Measurements from ENCODE around the gene INPP4B. TPM values are rescaled to one million over a fixed set of nuclear protein-coding genes. Genes with fewer than 3 reads are reported as not detected.

Gene INPP4B
- total and polyA plus RNA-seq, 2 donors, result 2.3 to 7.8 TPM

GRCh38 chr4:142104041-142104440, 742.1 kb downstream of the INPP4B start:
- H3K36me3 ChIP-seq (ENCODE audit: control insufficient read depth in 2 of 2, insufficient read depth in 2 of 2, low read length in 1 of 2), result no peaks in the 10 kb centered on the region
- H3K4me1 ChIP-seq (ENCODE audit: control insufficient read depth in 2 of 2, insufficient read depth in 2 of 2, low read length in 2 of 2), result no peaks in the 10 kb centered on the region
- no peak overlapping the region for H3K4me3 ChIP-seq (ENCODE audit: low read length in 2 of 2)
- no peak overlapping the region for H3K27ac ChIP-seq (ENCODE audit: low read depth in 1 of 2, low read length in 1 of 2)
- no peak for DNase-seq (ENCODE audit: low read depth in 6 of 9, low spot score in 9 of 9)
- no peaks in the 10 kb centered on the region for H3K9me3 ChIP-seq (ENCODE audit: control insufficient read depth in 2 of 2, insufficient read depth in 1 of 2, low read length in 1 of 2)
- H3K27me3 ChIP-seq (ENCODE audit: control insufficient read depth in 2 of 2, insufficient read depth in 1 of 2, low read length in 1 of 2), result no peaks in the 10 kb centered on the region
- WGBS, result 67% methylated on average over 4 of the region's 4 CpGs

- no peak for DNase-seq (ENCODE audit: low read depth in 6 of 9, low spot score in 9 of 9)
- H3K4me3 ChIP-seq (ENCODE audit: low read length in 2 of 2), result no peak overlapping the region
- H3K27ac ChIP-seq (ENCODE audit: low read depth in 1 of 2, low read length in 1 of 2), result no peak overlapping the region
- no peaks in the 10 kb centered on the region for H3K36me3 ChIP-seq (ENCODE audit: control insufficient read depth in 2 of 2, insufficient read depth in 2 of 2, low read length in 1 of 2)
- WGBS, result 97% methylated on average over 1 of the region's 1 CpG
- H3K27me3 ChIP-seq (ENCODE audit: control insufficient read depth in 2 of 2, insufficient read depth in 1 of 2, low read length in 1 of 2), result no peaks in the 10 kb centered on the region
- H3K9me3 ChIP-seq (ENCODE audit: control insufficient read depth in 2 of 2, insufficient read depth in 1 of 2, low read length in 1 of 2), result no peaks in the 10 kb centered on the region
- no peaks in the 10 kb centered on the region for H3K4me1 ChIP-seq (ENCODE audit: control insufficient read depth in 2 of 2, insufficient read depth in 2 of 2, low read length in 2 of 2)
These were observed 744.7 kb downstream of the INPP4B start for GRCh38 chr4:142101401-142101800.

- DNase-seq (ENCODE audit: low read depth in 6 of 9, low spot score in 9 of 9), result no peak
- H3K9me3 ChIP-seq (ENCODE audit: control insufficient read depth in 2 of 2, insufficient read depth in 1 of 2, low read length in 1 of 2), result no peaks in the 10 kb centered on the region
- no peaks in the 10 kb centered on the region for H3K4me1 ChIP-seq (ENCODE audit: control insufficient read depth in 2 of 2, insufficient read depth in 2 of 2, low read length in 2 of 2)
- no peak overlapping the region for H3K27ac ChIP-seq (ENCODE audit: low read depth in 1 of 2, low read length in 1 of 2)
- H3K4me3 ChIP-seq (ENCODE audit: low read length in 2 of 2), result no peak overlapping the region
- no peaks in the 10 kb centered on the region for H3K36me3 ChIP-seq (ENCODE audit: control insufficient read depth in 2 of 2, insufficient read depth in 2 of 2, low read length in 1 of 2)
- no peaks in the 10 kb centered on the region for H3K27me3 ChIP-seq (ENCODE audit: control insufficient read depth in 2 of 2, insufficient read depth in 1 of 2, low read length in 1 of 2)
These were observed 745.2 kb downstream of the INPP4B start for GRCh38 chr4:142100941-142101340.

GRCh38 chr4:142098900-142099545, 747.1 kb downstream of the INPP4B start:
- Histone ChIP-seq H3K4me1 (ENCODE audit: control insufficient read depth in 2 of 2, insufficient read depth in 2 of 2, low read length in 2 of 2) (no peaks in the 10 kb centered on the region), H3K27me3 (ENCODE audit: control insufficient read depth in 2 of 2, insufficient read depth in 1 of 2, low read length in 1 of 2) (no peaks in the 10 kb centered on the region), H3K4me3 (ENCODE audit: low read length in 2 of 2) (no peak overlapping the region), H3K9me3 (ENCODE audit: control insufficient read depth in 2 of 2, insufficient read depth in 1 of 2, low read length in 1 of 2) (no peaks in the 10 kb centered on the region), H3K36me3 (ENCODE audit: control insufficient read depth in 2 of 2, insufficient read depth in 2 of 2, low read length in 1 of 2) (no peaks in the 10 kb centered on the region), H3K27ac (ENCODE audit: low read depth in 1 of 2, low read length in 1 of 2) (no peak overlapping the region)
- no peak for DNase-seq (ENCODE audit: low read depth in 6 of 9, low spot score in 9 of 9)
- WGBS, result 96% methylated on average over 1 of the region's 1 CpG

GRCh38 chr4:142098380-142098779, 747.7 kb downstream of the INPP4B start:
- H3K9me3 ChIP-seq (ENCODE audit: control insufficient read depth in 2 of 2, insufficient read depth in 1 of 2, low read length in 1 of 2), result no peaks in the 10 kb centered on the region
- no peak for DNase-seq (ENCODE audit: low read depth in 6 of 9, low spot score in 9 of 9)
- WGBS, result 97% methylated on average over 3 of the region's 3 CpGs
- H3K27ac ChIP-seq (ENCODE audit: low read depth in 1 of 2, low read length in 1 of 2), result no peak overlapping the region
- no peaks in the 10 kb centered on the region for H3K27me3 ChIP-seq (ENCODE audit: control insufficient read depth in 2 of 2, insufficient read depth in 1 of 2, low read length in 1 of 2)
- H3K4me1 ChIP-seq (ENCODE audit: control insufficient read depth in 2 of 2, insufficient read depth in 2 of 2, low read length in 2 of 2), result no peaks in the 10 kb centered on the region
- H3K36me3 ChIP-seq (ENCODE audit: control insufficient read depth in 2 of 2, insufficient read depth in 2 of 2, low read length in 1 of 2), result no peaks in the 10 kb centered on the region
- H3K4me3 ChIP-seq (ENCODE audit: low read length in 2 of 2), result no peak overlapping the region

DNA sequence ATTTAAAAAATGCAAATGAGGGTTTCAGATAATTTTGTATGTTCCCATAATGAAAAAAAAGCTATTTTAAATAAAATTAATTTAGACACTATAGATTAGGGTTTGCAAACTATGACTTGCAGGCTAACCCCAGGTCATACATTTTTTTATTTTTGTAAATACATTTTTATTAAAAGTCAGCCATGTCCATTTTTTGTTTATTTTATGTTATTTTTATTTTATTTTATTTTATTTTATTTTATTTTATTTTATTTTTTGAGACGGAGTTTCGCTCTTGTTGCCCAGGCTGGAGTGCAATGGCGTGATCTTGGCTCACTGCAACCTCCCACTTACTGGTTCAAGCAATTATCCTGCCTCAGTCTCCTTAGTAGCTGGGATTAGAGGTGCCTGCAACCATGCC, 749.1 kb downstream of the INPP4B start:
- H3K27ac ChIP-seq (ENCODE audit: low read depth in 1 of 2, low read length in 1 of 2), result no peak overlapping the region
- no peaks in the 10 kb centered on the region for H3K27me3 ChIP-seq (ENCODE audit: control insufficient read depth in 2 of 2, insufficient read depth in 1 of 2, low read length in 1 of 2)
- H3K4me3 ChIP-seq (ENCODE audit: low read length in 2 of 2), result no peak overlapping the region
- WGBS, result 98% methylated on average over 3 of the region's 3 CpGs
- H3K36me3 ChIP-seq (ENCODE audit: control insufficient read depth in 2 of 2, insufficient read depth in 2 of 2, low read length in 1 of 2), result no peaks in the 10 kb centered on the region
- H3K4me1 ChIP-seq (ENCODE audit: control insufficient read depth in 2 of 2, insufficient read depth in 2 of 2, low read length in 2 of 2), result no peaks in the 10 kb centered on the region
- DNase-seq (ENCODE audit: low read depth in 6 of 9, low spot score in 9 of 9), result no peak
- no peaks in the 10 kb centered on the region for H3K9me3 ChIP-seq (ENCODE audit: control insufficient read depth in 2 of 2, insufficient read depth in 1 of 2, low read length in 1 of 2)

- Histone ChIP-seq H3K36me3 (ENCODE audit: control insufficient read depth in 2 of 2, insufficient read depth in 2 of 2, low read length in 1 of 2) (no peaks in the 10 kb centered on the region), H3K4me1 (ENCODE audit: control insufficient read depth in 2 of 2, insufficient read depth in 2 of 2, low read length in 2 of 2) (no peaks in the 10 kb centered on the region), H3K4me3 (ENCODE audit: low read length in 2 of 2) (no peak overlapping the region), H3K27ac (ENCODE audit: low read depth in 1 of 2, low read length in 1 of 2) (no peak overlapping the region), H3K9me3 (ENCODE audit: control insufficient read depth in 2 of 2, insufficient read depth in 1 of 2, low read length in 1 of 2) (no peaks in the 10 kb centered on the region), H3K27me3 (ENCODE audit: control insufficient read depth in 2 of 2, insufficient read depth in 1 of 2, low read length in 1 of 2) (no peaks in the 10 kb centered on the region)
- WGBS, result 98% methylated on average over 3 of the region's 3 CpGs
- no peak for DNase-seq (ENCODE audit: low read depth in 6 of 9, low spot score in 9 of 9)
These were observed 750.1 kb downstream of the INPP4B start for GRCh38 chr4:142095886-142096605.

DNA sequence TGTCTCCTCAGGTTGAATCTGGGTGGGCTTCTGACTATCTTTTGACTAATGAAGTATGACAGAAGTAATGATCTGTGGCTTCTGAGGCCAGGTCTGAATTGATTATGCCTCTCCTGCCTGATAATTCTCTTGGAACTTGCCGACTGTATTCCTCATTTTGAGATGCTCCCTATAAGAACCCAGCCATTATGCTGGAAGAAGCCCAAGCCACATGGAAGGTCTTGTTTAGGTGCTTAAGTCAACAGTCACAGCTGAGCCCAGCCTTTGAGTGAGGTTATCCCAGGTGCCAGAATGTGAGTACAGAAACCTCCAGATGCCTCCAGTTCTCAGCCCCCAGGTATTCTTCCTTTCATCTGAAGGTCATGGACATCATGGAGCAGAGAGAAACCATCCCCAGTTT, 753.2 kb downstream of the INPP4B start:
- Histone ChIP-seq H3K27me3 (ENCODE audit: control insufficient read depth in 2 of 2, insufficient read depth in 1 of 2, low read length in 1 of 2) (no peaks in the 10 kb centered on the region), H3K9me3 (ENCODE audit: control insufficient read depth in 2 of 2, insufficient read depth in 1 of 2, low read length in 1 of 2) (no peaks in the 10 kb centered on the region), H3K36me3 (ENCODE audit: control insufficient read depth in 2 of 2, insufficient read depth in 2 of 2, low read length in 1 of 2) (no peaks in the 10 kb centered on the region), H3K27ac (ENCODE audit: low read depth in 1 of 2, low read length in 1 of 2) (no peak overlapping the region), H3K4me1 (ENCODE audit: control insufficient read depth in 2 of 2, insufficient read depth in 2 of 2, low read length in 2 of 2) (no peaks in the 10 kb centered on the region), H3K4me3 (ENCODE audit: low read length in 2 of 2) (no peak overlapping the region)
- DNase-seq (ENCODE audit: low read depth in 6 of 9, low spot score in 9 of 9), result no peak
- 94% methylated on average over 1 of the region's 1 CpG for WGBS

DNA sequence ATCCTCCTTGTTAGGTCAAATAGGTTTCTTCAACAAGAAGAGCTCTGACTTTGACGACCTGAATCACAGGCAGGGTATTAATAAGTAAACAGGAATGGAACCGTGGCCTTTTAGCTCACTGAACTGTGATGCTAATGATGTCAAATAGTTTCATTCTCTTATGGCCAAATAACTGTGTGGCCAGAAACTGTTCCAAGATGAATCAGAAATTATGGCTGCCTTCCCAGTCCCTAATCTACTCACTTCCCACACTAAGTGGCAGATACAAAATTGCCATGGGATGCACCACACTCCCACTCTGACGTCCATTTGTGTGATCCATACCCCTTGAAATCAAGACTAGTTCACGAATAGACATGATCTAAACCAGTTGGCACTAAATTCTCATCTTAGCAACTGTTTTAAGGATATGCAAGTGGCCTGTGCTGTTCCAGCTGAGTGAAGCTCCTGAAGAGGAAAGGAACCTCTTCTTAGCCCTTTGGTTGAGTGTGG, 754.4 kb downstream of the INPP4B start:
- H3K4me3 ChIP-seq (ENCODE audit: low read length in 2 of 2), result no peak overlapping the region
- H3K27ac ChIP-seq (ENCODE audit: low read depth in 1 of 2, low read length in 1 of 2), result no peak overlapping the region
- 95% methylated on average over 4 of the region's 4 CpGs for WGBS
- no peaks in the 10 kb centered on the region for H3K4me1 ChIP-seq (ENCODE audit: control insufficient read depth in 2 of 2, insufficient read depth in 2 of 2, low read length in 2 of 2)
- no peaks in the 10 kb centered on the region for H3K9me3 ChIP-seq (ENCODE audit: control insufficient read depth in 2 of 2, insufficient read depth in 1 of 2, low read length in 1 of 2)
- H3K36me3 ChIP-seq (ENCODE audit: control insufficient read depth in 2 of 2, insufficient read depth in 2 of 2, low read length in 1 of 2), result no peaks in the 10 kb centered on the region
- no peaks in the 10 kb centered on the region for H3K27me3 ChIP-seq (ENCODE audit: control insufficient read depth in 2 of 2, insufficient read depth in 1 of 2, low read length in 1 of 2)
- no peak for DNase-seq (ENCODE audit: low read depth in 6 of 9, low spot score in 9 of 9)
